GM19467 (cell line): Measurements from ENCODE around the gene GTF3C5.
"Not testable (repeated sequence)": the region's sequence is repeated elsewhere in the genome, so short reads cannot be mapped to it uniquely, and the experiment has no call there.

Source experiments
- ATAC-seq: cut with Tn5 transposase; IDR thresholded peaks from one replicate; pipeline ENCODE4 v1.9.1; 2021; ENCODE audit warnings: mild to moderate bottlenecking, moderate library complexity; ENCODE audit not compliant: unreplicated experiment

The GTF3C5 gene

GRCh38 chr9:133027134-133027533 lies 3.7 kb upstream of the GTF3C5 start:
- no peak for ATAC-seq

GRCh38 chr9:133028221-133028620 lies 2.6 kb upstream of the GTF3C5 start:
- ATAC-seq, result no peak

GRCh38 chr9:133029994-133030316 lies 842 bp upstream of the GTF3C5 start:
- ATAC-seq, result no peak

- ATAC-seq, result no peak
Observed at GRCh38 chr9:133031130-133031422, 279 bp downstream of the GTF3C5 start.

- no peak for ATAC-seq
Observed at GRCh38 chr9:133031496-133031911, 707 bp downstream of the GTF3C5 start.

- no peak for ATAC-seq
Observed at GRCh38 chr9:133032171-133032570, 1.4 kb downstream of the GTF3C5 start.

- ATAC-seq, result no peak
Observed at GRCh38 chr9:133035669-133036068, 4.9 kb downstream of the GTF3C5 start.

- ATAC-seq, result no peak
Observed at GRCh38 chr9:133037775-133038515, 7.1 kb downstream of the GTF3C5 start.

GRCh38 chr9:133040892-133041479 lies 10.2 kb downstream of the GTF3C5 start:
- ATAC-seq, result not testable (repeated sequence)

- no peak for ATAC-seq
Observed at GRCh38 chr9:133041958-133042357, 11.2 kb downstream of the GTF3C5 start.

GRCh38 chr9:133042676-133043075 lies 11.9 kb downstream of the GTF3C5 start:
- ATAC-seq, result no peak

GRCh38 chr9:133043449-133044035 lies 12.7 kb downstream of the GTF3C5 start:
- ATAC-seq, result no peak

- no peak for ATAC-seq
Observed at GRCh38 chr9:133044125-133044524, 13.3 kb downstream of the GTF3C5 start.

GRCh38 chr9:133044661-133045060 lies 13.9 kb downstream of the GTF3C5 start:
- no peak for ATAC-seq

GRCh38 chr9:133045132-133045531 lies 14.3 kb downstream of the GTF3C5 start:
- ATAC-seq, result no peak

GRCh38 chr9:133046196-133046899 lies 15.6 kb downstream of the GTF3C5 start:
- no peak for ATAC-seq

GRCh38 chr9:133046900-133047295 lies 16.1 kb downstream of the GTF3C5 start:
- ATAC-seq, result no peak

- no peak for ATAC-seq
Observed at GRCh38 chr9:133048595-133048994, 17.8 kb downstream of the GTF3C5 start.

- no peak for ATAC-seq
Observed at GRCh38 chr9:133049043-133049442, 18.2 kb downstream of the GTF3C5 start.

GRCh38 chr9:133050142-133050541 lies 19.3 kb downstream of the GTF3C5 start:
- no peak for ATAC-seq

- no peak for ATAC-seq
Observed at GRCh38 chr9:133050781-133051180, 20.0 kb downstream of the GTF3C5 start.

GRCh38 chr9:133051281-133051900 lies 20.6 kb downstream of the GTF3C5 start:
- no peak for ATAC-seq
